Activated CD4-positive, alpha-beta T cell treated with anti-CD3 and anti-CD28 coated beads, Interleukin-2, amount 10 ng/mL, durations not matched to agents 24 days and 14 days (primary cell): ENCODE results near the gene ADAM23. TPM values are rescaled to one million over a fixed set of nuclear protein-coding genes. Genes with fewer than 3 reads are reported as not detected.

Source experiments
- DNase-seq: peaks from one replicate; pipeline ENCODE4 v3.0.0; 2022
- H3K27ac Mint-ChIP-seq: one replicate; pipeline ENCODE4 v1.8.0; 2022; ENCODE audit warnings: mild to moderate bottlenecking, mixed read lengths
- H3K27me3 Mint-ChIP-seq: one replicate; pipeline ENCODE4 v1.8.0; 2022; ENCODE audit warnings: mixed read lengths
- H3K36me3 Mint-ChIP-seq: one replicate; pipeline ENCODE4 v1.8.0; 2022; ENCODE audit warnings: low read depth, mild to moderate bottlenecking, mixed read lengths
- H3K4me1 Mint-ChIP-seq: one replicate; pipeline ENCODE4 v1.8.0; 2021; ENCODE audit warnings: mixed read lengths
- H3K4me3 Mint-ChIP-seq: one replicate; pipeline ENCODE4 v1.8.0; 2022; ENCODE audit warnings: mild to moderate bottlenecking, moderate library complexity, mixed read lengths
- H3K9me3 Mint-ChIP-seq: one replicate; pipeline ENCODE4 v1.8.0; 2021; ENCODE audit warnings: mixed read lengths
- intact Hi-C: fragments of 100-400 bp; cut with micrococcal nuclease; formaldehyde crosslinking; loops from one replicate; pipeline ENCODE4 v1.15.1; 2023
- total RNA-seq: library from RNA; stranded (reverse); gene quantifications from 2 replicates; pipeline ENCODE4 v1.2.3, GENCODE V29; 2022

ADAM23 gene
- total RNA-seq, 1 donor from 2014 or later = 0.05 TPM

DNA sequence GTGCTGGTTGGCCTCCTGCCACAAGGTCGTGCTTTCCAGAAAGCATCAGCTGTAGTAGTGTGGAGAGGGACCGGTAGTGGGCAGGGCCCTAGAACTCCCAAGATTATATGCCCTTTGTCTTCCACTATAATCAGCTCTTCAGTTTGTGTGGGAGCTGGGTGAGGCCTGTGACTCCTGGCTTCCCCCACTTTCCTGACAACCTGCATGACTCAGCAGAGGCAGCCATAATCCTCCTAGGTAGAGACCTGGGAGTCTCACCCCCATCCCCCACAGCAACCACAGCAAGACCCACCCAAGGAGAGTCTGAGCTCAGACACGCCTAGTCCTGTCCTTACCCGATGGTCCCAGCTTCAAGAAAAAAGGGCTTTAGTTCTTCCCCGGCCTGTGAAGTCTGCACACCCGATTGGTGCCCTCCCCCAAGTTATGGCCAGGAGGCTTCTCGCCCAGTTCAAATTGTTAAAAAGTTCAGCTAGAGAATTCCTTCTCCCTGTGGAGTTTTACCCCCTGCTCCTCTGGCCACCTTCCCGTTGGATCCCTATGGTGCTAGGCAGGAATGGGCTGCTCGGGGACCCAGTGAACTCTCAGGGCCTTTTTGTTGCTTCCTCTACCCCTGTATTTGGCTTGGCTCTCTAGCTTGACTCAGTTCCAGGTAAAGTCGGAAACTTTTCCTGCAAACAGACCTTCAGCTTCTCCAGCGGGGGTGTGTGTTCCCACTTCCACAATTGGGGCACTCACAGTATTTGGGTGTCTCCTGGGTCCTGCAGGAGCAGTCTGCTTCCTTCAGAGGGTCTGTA lies 141.2 kb downstream of the ADAM23 start:
- no peaks in the 10 kb centered on the region for H3K4me1 Mint-ChIP-seq
- H3K27ac Mint-ChIP-seq = no peak overlapping the region
- no peaks in the 10 kb centered on the region for H3K9me3 Mint-ChIP-seq
- no peak for DNase-seq
- H3K27me3 Mint-ChIP-seq = peaks cover 3% of the 10 kb centered on the region
- H3K36me3 Mint-ChIP-seq = no peaks in the 10 kb centered on the region
- no peak overlapping the region for H3K4me3 Mint-ChIP-seq
- intact Hi-C loops = no loop called here

DNA sequence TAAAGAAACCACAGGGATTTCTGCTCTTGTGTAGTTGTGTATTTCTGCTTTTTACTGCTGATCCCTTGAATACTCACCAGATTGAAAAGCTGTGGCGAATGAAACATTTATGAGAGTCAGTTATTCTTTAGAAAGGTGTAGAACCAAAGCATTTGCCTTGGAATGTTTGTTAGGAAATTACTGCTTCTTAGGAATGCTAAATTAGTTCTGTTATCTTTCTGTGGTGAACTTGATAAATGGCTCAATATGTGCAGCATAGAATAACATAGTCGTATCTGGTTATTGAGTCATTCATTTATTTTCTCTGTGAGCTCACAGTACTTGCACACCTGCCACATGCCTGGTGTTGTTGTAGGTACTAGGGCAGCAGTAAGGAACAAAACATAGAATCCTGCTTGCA lies 142.0 kb downstream of the ADAM23 start:
- H3K36me3 Mint-ChIP-seq = no peaks in the 10 kb centered on the region
- DNase-seq = no peak
- no peaks in the 10 kb centered on the region for H3K9me3 Mint-ChIP-seq
- H3K27ac Mint-ChIP-seq = no peak overlapping the region
- intact Hi-C loops = no loop called here
- peaks cover 3% of the 10 kb centered on the region for H3K27me3 Mint-ChIP-seq
- H3K4me3 Mint-ChIP-seq = no peak overlapping the region
- H3K4me1 Mint-ChIP-seq = no peaks in the 10 kb centered on the region

DNA sequence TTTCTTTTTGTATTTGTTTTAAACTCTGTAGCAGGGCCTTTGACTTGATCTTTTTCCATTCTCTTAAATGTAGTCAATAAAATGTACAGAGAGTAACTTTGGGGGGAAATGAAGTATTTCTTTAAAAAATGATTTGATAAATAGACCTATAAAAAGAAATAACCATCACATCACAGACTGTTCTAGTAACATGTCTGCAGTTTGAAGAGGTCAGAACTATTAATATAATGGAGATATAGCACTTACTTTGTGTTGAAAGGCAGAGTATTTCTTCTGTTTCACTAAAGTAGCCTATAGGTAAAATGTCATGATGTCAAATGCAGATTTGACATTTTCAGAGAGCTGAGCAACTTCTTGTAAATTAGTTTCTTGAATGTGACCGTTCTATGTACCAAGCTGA lies 143.3 kb downstream of the ADAM23 start:
- Mint-ChIP-seq H3K27ac (no peak overlapping the region), H3K36me3 (no peaks in the 10 kb centered on the region), H3K9me3 (no peaks in the 10 kb centered on the region), H3K4me3 (no peak overlapping the region), H3K27me3 (peaks cover 3% of the 10 kb centered on the region), H3K4me1 (no peaks in the 10 kb centered on the region)
- DNase-seq = no peak
- intact Hi-C loops = no loop called here

DNA sequence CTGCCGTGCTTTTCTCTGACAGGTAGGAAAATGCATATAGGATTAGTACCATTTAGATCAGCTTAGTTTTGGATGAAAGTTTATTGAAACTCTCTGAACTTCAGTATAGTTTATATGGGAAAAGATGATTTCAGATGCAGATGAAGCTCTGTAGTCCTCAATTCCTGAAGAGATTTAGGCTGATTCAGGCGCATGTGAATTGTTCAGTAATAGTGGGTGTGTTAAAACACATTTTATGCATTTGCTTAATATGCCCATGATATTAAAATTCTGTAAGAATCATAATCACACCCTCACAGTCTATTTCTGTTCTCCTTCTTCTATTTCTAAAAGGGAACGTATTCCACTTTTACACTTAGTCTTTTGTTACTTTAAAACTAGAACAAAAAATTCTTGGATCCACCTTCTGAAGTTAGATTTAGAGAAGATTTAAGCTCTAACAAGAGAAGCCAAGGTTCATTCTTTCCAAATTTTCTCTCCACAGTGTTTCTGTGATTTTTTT lies 154.4 kb downstream of the ADAM23 start:
- intact Hi-C loops = no loop called here
- H3K27ac Mint-ChIP-seq = no peak overlapping the region
- H3K27me3 Mint-ChIP-seq = no peaks in the 10 kb centered on the region
- no peak overlapping the region for H3K4me3 Mint-ChIP-seq
- H3K36me3 Mint-ChIP-seq = no peaks in the 10 kb centered on the region
- DNase-seq = no peak
- H3K9me3 Mint-ChIP-seq = no peaks in the 10 kb centered on the region
- no peaks in the 10 kb centered on the region for H3K4me1 Mint-ChIP-seq

DNA sequence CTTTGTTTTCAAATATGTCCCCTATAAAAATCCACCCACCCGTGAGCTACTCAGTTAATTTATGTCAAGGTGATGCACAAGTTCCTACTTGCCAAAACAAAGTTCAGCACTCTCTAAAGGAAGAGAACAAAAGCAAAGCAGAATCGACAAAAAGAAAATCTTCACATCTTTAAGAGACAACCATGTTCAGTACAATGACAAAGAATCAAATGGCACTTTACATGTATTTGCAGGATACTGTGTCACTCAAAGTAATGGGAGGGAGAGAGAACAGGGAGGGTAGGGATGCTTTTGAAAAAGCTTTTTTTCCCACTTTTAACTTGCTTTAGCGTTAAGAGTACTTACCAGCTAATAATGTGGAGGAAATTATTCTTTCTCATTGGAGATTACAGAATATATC lies 159.9 kb downstream of the ADAM23 start:
- intact Hi-C loops = no loop called here
- Mint-ChIP-seq H3K4me3 (no peak overlapping the region), H3K27me3 (peaks cover 8% of the 10 kb centered on the region), H3K27ac (no peak overlapping the region), H3K36me3 (no peaks in the 10 kb centered on the region), H3K4me1 (no peaks in the 10 kb centered on the region), H3K9me3 (no peaks in the 10 kb centered on the region)
- no peak for DNase-seq

DNA sequence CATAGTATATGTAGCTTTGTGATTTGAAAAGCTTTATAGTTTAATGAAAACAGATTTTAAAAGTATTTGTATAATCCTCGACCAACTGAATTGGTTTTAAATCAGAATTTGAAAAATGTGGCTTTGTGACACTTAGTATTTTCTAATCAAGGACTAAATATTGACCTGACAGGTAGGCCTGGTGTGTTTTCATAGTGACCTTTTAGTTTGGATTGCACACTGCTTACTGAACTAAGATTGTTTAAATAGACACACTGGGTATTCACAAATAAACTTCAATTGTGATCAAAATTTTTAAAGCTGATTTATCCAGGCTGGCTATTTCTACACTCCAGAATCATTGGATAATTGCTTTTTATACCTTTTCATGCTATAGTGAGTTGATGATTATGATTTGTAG lies 167.1 kb downstream of the ADAM23 start:
- intact Hi-C loops = no loop called here
- Mint-ChIP-seq H3K36me3 (no peaks in the 10 kb centered on the region), H3K27me3 (peaks cover 4% of the 10 kb centered on the region), H3K9me3 (no peaks in the 10 kb centered on the region), H3K4me1 (peaks cover 2% of the 10 kb centered on the region), H3K4me3 (no peak overlapping the region), H3K27ac (no peak overlapping the region)
- DNase-seq = no peak

DNA sequence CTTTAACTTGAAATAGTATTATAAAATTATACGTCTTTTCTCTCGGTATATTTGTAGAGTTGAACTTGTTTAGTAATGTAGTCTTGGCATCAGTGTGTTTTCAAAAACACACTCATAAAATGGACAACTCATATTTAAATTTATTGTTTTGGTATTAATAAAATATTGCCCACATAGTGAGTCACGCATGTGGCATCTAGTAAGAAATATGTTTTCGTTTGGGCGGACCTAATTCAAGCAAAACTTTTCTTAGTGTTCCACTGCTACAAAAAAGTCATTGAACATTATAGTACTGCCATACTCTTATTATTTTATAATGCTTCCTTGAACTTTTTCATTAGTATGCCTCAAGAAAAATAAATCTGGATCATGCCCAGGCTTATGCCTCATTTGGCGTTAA lies 167.9 kb downstream of the ADAM23 start:
- Mint-ChIP-seq H3K27me3 (peaks cover 2% of the 10 kb centered on the region), H3K27ac (no peak overlapping the region), H3K9me3 (no peaks in the 10 kb centered on the region), H3K36me3 (no peaks in the 10 kb centered on the region), H3K4me1 (peaks cover 2% of the 10 kb centered on the region), H3K4me3 (no peak overlapping the region)
- intact Hi-C loops = no loop called here
- DNase-seq = no peak

DNA sequence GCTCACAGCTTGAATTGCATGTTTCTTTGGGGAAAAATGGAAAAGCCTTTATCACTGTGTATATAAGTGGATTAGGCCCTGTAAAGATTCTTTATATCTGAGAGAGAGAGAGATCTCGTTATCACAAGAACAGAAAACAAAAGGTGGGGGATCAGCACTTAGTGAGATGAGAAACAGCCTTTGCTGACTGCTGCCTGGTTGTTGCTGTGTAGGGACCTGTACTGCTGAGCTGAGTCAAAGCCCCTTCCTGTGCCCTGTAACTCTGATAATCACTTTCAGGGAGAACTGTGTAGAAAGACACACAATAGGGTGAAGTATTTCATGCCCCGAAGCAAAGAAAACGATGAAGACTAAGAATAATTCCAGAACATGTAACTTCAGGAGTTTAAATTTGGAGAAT lies 168.4 kb downstream of the ADAM23 start:
- Mint-ChIP-seq H3K36me3 (no peaks in the 10 kb centered on the region), H3K9me3 (no peaks in the 10 kb centered on the region), H3K27me3 (peaks cover 2% of the 10 kb centered on the region), H3K4me3 (no peak overlapping the region), H3K27ac (no peak overlapping the region), H3K4me1 (peaks cover 2% of the 10 kb centered on the region)
- DNase-seq = no peak
- intact Hi-C loops = no loop called here

DNA sequence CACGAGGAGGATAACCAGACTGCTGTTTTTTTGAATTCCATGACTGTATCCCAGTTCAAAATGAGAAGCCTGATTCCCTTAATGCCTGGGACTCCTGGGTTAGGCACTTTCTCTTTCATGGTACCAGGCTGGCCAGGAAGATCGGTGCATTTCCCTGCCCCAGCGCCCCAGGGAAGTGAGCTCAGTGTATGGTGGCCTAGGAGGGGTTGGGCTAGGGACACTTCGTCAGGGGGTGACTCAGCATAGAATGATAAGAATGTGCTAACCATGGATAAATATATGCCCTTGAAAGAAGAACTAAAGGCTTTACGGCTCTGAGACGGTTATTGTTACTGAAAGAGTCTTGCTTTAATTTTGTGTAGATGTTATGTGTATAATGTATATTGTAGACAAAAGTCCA lies 171.5 kb downstream of the ADAM23 start:
- Mint-ChIP-seq H3K27me3 (no peaks in the 10 kb centered on the region), H3K9me3 (no peaks in the 10 kb centered on the region), H3K36me3 (no peaks in the 10 kb centered on the region), H3K27ac (no peak overlapping the region), H3K4me1 (no peaks in the 10 kb centered on the region), H3K4me3 (no peak overlapping the region)
- DNase-seq = no peak
- intact Hi-C loops = no loop called here

DNA sequence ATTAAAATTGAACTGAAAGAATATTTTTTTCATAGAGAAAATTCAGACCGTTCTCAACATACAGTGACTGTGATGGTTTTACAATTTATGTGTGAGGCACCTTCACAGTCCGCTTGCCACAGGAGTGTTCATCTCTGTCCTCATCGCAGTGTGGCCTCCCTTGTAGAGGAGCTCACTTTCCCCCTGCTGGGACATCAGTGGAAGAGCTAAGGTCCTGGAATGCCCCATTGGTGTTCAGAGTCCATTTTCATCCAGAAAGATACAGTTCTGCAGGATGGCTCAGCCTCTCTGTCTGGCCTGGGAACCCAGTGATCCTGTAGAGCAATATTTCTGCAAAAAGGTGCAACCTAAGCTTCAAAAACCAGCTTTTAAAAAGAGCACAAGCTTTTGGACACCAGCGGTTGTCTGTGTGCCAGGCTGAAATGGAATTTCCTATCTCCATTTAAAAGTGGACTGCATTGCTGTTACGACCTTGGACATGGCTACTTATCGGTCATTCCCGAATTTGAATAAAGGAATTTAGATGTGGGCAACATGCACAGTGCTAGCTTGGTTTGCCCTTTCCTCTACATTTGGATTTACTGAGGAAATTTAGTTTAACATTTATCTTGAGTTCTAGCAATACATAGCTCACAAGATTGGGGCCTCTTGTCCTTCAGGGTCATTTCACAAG lies 172.2 kb downstream of the ADAM23 start:
- no peak overlapping the region for H3K27ac Mint-ChIP-seq
- H3K36me3 Mint-ChIP-seq = no peaks in the 10 kb centered on the region
- H3K4me1 Mint-ChIP-seq = no peaks in the 10 kb centered on the region
- peaks cover 2% of the 10 kb centered on the region for H3K27me3 Mint-ChIP-seq
- intact Hi-C loops = no loop called here
- no peaks in the 10 kb centered on the region for H3K9me3 Mint-ChIP-seq
- no peak overlapping the region for H3K4me3 Mint-ChIP-seq
- DNase-seq = no peak

DNA sequence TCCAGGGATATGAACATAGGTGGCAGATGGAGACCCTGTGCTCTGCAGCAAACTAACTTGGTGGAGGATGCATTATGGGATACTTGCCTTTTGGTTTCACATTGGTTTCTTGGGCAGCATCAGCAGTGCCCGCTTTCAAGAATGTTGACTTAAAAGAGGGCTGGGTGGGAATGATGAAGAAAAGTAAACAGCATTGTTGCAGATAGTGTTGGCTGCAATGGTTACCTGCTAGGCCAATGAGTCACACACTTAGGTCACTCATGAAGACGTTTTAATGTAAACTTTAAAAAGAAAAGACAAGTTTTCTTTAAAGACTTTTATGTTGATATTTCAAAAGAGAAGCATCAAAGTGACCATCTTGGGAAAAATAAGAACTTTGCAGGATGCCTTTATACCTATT lies 172.8 kb downstream of the ADAM23 start:
- H3K4me1 Mint-ChIP-seq = no peaks in the 10 kb centered on the region
- no peak overlapping the region for H3K27ac Mint-ChIP-seq
- H3K27me3 Mint-ChIP-seq = peaks cover 2% of the 10 kb centered on the region
- no peaks in the 10 kb centered on the region for H3K9me3 Mint-ChIP-seq
- H3K4me3 Mint-ChIP-seq = no peak overlapping the region
- H3K36me3 Mint-ChIP-seq = no peaks in the 10 kb centered on the region
- DNase-seq = no peak
- intact Hi-C loops = no loop called here

DNA sequence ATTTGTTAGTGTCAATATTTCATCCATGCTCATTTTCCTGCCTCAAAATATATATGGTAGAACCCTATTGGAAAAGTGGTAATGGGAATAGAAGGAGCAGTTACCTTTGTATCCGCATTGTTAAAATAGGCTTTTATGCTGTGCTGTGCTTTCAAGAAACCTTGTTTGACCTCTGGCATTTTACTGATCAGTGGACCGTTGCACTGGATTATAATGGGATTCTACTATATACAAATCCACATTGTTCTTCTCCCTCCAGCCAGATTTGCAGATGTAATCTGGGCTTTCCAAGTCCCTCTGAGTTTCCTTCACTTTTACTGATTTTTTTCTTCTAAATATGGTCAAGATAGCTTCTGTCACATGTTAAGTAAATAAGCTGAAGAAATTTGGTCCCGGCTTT lies 175.7 kb downstream of the ADAM23 start:
- Mint-ChIP-seq H3K27ac (no peak overlapping the region), H3K9me3 (no peaks in the 10 kb centered on the region), H3K4me3 (no peak overlapping the region), H3K27me3 (peaks cover 2% of the 10 kb centered on the region), H3K4me1 (no peaks in the 10 kb centered on the region), H3K36me3 (no peaks in the 10 kb centered on the region)
- intact Hi-C loops = no loop called here
- no peak for DNase-seq

DNA sequence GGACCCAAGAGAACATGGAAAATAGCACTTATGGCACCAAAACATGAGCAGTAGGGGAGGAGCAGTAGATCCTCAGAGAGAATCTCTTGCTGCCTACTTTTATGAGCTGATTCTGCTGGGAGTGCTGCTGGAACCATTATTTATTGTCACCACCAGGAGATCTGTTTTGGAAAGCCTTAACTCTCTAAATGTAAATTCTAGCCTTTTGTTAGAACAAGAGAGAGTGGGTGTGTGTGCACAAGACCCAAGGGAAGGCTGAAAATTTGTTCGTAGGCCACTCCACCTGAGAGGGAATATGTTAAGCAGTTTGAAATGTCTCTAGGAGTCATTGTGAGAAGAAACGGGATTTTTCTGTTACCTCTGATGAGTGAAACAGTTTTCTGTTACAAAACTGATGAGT lies 182.8 kb downstream of the ADAM23 start:
- Mint-ChIP-seq H3K4me1 (no peaks in the 10 kb centered on the region), H3K4me3 (no peak overlapping the region), H3K27me3 (no peaks in the 10 kb centered on the region), H3K27ac (no peak overlapping the region), H3K9me3 (no peaks in the 10 kb centered on the region), H3K36me3 (no peaks in the 10 kb centered on the region)
- intact Hi-C loops = no loop called here
- DNase-seq = no peak

DNA sequence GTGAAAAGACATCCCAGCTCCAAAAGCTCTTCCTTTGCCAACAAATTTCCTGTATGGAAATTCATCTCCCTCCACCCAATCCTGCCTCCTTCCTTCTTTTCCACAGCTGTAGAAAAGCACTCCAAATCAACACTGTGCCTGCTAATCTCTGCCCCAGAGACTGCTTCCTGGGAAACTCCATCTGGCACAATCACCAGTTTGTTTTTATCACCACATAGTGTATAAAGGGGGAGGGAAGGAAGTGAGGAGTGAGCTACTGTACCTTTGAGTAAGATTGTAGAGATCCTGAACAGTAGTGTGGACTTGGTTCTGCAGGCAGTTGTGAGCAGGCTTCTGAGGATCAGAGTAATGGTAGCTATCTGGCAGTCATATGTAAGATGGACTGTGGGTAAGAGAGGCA lies 184.3 kb downstream of the ADAM23 start:
- intact Hi-C loops = no loop called here
- no peak overlapping the region for H3K27ac Mint-ChIP-seq

More for the DNA sequence above, 184.3 kb downstream of the ADAM23 start:
- H3K9me3 Mint-ChIP-seq = no peaks in the 10 kb centered on the region
- H3K4me3 Mint-ChIP-seq = no peak overlapping the region
- no peaks in the 10 kb centered on the region for H3K27me3 Mint-ChIP-seq
- no peak for DNase-seq
- no peaks in the 10 kb centered on the region for H3K4me1 Mint-ChIP-seq
- no peaks in the 10 kb centered on the region for H3K36me3 Mint-ChIP-seq
